Pulmonary artery endothelial cell (primary cell): ENCODE data around the gene RNASE2. TPM values are rescaled to one million over a fixed set of nuclear protein-coding genes. Genes with fewer than 3 reads are reported as not detected.
"Not testable (repeated sequence)": the region's sequence is repeated elsewhere in the genome, so short reads cannot be mapped to it uniquely, and the experiment has no call there.

ENCODE experiments used
- DNase-seq: peaks from one replicate; pipeline ENCODE4 v3.0.0-alpha.2; 2011; ENCODE audit warnings: low read depth, low spot score
- total RNA-seq: library from RNA; depleted of rRNA; stranded (reverse); fragments of >200 nt; gene quantifications from 2 replicates; pipeline ENCODE4 v1.2.3, GENCODE V29; 2014

The RNASE2 gene
- total RNA-seq, 1 donor from 2014 or later, result not detected

- no peak for DNase-seq
Observed at GRCh38 chr14:20982646-20983369, 27.5 kb downstream of the RNASE2 start.

GRCh38 chr14:20985650-20986049, 30.4 kb downstream of the RNASE2 start:
- DNase-seq, result not testable (repeated sequence)

DNA sequence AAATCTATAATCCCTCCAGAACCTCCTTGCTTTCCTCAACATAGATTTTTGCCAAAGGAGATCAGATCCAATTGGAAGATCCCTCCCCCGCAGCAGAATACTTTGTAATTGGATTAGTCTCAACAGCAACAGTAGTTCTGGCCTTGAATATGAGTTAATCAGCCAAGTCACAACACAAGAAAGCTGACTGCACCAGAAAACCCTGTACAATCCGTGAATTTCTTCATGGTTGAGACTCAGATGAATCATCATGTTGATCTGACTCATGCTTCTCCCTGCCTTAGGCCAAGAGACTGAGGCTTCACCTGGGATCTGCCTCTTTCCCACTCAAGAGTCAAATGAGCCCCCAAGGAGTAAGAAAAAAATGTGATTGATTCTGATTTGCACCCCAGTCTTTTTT, 31.5 kb downstream of the RNASE2 start:
- DNase-seq, result peak; percentile 44

- DNase-seq, result no peak
Observed at GRCh38 chr14:20988717-20989470, 33.6 kb downstream of the RNASE2 start.

GRCh38 chr14:20989471-20989786, 34.1 kb downstream of the RNASE2 start:
- DNase-seq, result no peak

DNA sequence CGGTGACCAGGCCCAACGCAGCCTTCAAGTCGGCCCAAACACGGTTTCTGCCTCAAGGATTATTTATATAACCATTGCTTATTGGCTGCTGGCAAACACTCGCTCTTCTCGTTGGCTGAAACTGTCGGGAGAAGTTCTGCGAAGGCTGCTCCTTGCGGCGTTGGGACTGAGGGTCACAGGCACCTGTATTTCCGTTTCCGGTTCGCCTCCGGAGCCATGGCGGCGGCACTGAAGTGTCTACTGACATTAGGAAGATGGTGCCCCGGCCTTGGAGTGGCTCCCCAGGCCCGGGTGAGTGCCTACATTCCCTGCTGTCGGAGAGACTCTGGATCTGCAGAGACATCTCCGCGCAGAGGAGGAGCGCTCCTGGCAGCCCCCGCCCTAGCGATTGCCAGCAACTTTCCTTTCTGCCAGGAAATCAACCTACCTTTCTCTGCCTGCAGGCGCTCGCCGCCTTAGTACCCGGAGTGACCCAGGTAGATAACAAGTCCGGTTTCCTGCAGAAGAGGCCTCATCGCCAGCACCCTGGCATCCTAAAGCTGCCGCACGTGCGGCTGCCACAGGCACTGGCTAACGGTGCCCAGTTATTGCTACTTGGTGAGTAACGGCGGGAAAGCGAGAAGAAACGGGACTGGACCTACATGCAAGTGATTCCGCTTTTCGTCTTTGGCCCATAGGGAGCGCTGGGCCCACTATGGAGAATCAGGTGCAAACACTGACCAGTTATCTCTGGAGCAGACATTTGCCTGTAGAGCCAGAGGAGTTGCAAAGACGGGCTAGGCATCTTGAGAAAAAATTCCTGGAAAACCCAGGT, 34.7 kb downstream of the RNASE2 start, which contains the start of gene METTL17:
Gene METTL17 (plus strand): TSS at position 194 of the 814 bp plus-strand sequence. CDS start 23 bp downstream, at position 217.
- DNase-seq, result peak; percentile 83

GRCh38 chr14:20996521-20996920, 41.2 kb downstream of the RNASE2 start:
- no peak for DNase-seq

- no peak for DNase-seq
Observed at GRCh38 chr14:20997115-20997514, 41.8 kb downstream of the RNASE2 start.

DNA sequence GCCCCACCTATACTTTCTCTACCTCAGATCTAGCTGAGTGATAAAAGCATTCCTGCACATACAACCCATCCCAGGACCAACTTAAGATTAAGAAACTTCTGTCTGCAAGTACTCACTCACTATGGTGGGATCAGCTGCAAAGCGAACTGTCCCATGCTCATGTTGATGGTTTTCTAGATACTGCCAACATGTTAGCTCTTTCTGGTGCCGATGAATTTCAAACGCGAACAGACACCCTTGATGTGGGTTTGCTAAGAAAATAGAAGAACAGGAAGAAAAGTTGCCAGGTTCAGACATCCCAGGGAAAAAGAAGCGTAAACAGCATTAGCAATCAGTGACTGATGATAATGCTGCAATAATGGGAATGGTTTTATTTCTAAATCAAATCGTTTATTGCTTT, 42.3 kb downstream of the RNASE2 start:
- DNase-seq, result no peak

DNA sequence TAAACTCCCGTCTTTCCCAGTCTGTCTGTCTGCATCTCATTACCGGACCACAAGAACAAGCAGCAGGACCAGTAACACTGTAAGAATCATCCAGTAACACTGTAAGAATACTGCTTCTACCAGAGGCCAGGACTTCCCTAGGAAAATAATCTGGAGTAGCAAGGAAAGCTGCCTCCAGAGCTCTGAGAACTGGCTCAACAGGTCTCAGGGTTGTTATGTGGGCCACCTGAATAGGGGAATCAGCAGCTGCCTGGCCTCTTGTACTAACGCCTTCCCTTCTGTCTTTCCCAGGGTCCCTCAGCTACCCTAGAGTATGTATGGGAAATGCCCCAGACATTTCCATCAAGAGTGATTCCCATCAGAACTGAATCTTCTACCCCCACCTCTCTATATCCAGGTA, 42.9 kb downstream of the RNASE2 start:
- no peak for DNase-seq

DNA sequence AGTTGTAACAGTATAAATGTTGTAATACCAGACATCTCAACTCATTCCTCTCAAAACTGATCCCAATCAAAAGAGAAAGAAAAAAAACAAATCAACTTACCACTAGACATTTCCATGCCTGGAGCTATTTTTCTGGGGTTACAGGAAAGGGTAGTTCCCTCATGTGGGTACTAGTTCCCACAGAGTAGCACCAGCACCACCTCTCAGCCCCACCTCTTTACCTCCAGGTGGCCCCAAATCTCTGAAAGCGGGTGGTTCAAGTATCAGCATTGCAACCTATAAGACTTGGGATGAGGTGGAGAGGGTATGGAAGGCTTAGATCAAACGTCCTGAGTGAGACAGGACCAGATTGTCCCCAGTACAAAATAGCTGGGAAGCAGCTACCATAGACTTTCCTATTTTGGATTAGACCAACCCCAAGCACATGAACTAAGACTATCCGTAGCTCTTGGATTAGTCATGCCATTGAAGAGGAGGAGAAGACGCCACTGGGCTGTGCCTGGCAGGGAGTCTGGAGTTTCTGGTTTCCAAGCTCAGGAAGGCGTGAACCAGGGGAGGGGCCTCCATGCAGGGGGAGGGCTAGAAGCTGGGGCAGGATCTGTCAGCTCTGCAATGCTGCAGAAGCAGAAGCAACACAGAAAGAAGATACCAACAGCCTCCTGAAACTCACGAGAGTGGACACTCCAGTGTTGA, 43.5 kb downstream of the RNASE2 start, which contains the start of gene SLC39A2:
Gene SLC39A2 (plus strand): TSS at position 620 of the 693 bp plus-strand sequence. CDS start 154 bp downstream, outside the sequence.
- DNase-seq, result no peak

GRCh38 chr14:20999591-20999990, 44.3 kb downstream of the RNASE2 start:
- DNase-seq, result no peak

- no peak for DNase-seq
Observed at GRCh38 chr14:21001218-21001617, 45.9 kb downstream of the RNASE2 start.

DNA sequence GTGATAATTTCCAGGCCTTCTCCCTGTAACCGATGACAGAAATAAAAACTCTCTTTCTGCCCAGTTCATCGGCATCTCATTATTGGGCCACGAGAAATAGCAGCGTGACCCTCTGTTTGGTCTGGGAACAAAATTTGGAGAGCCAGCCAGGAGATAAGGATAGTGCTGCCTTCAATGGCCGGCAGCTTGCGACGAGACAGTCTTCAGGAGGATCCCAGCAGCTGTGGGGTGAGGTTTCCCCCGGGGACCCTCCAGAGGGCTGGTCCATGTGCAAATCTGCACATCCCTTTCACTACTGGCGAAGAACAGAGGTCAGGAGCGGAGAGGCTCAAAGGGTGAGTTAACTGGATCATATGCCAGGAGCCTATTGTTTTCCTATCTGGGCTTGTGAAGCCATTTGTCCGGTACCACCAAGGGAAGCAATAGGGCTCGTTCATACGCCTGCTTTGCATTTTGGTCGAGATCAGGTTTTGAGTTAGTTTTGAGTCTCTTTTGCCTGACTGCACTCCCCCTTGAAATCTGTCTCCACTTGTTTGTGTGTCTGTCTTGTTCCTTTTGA, 48.6 kb downstream of the RNASE2 start:
- no peak for DNase-seq

Other genes starting within 250 kb of the RNASE2 start
- gene EDDM3A, start 209.6 kb upstream of the RNASE2 start, total RNA-seq, result not detected in 2 replicates
- not detected in 2 replicates for gene EDDM3B, start 187.1 kb upstream of the RNASE2 start, total RNA-seq
- 0.07 TPM in 1 of 2 replicates, not detected in the other for gene RNASE6, start 174.2 kb upstream of the RNASE2 start, total RNA-seq
- 75.5 and 99.7 TPM in 2 replicates for gene RNASE1, start 152.6 kb upstream of the RNASE2 start, total RNA-seq
- gene RNASE3, start 64.1 kb upstream of the RNASE2 start, total RNA-seq, result not detected in 2 replicates
- 31.9 and 33.2 TPM in 2 replicates for gene METTL17, start 34.5 kb downstream of the RNASE2 start, total RNA-seq
- gene SLC39A2, start 43.8 kb downstream of the RNASE2 start, total RNA-seq, result not detected in 2 replicates
- 0.11 and 0.13 TPM in 2 replicates for gene NDRG2, start 69.6 kb downstream of the RNASE2 start, total RNA-seq
- not detected in 2 replicates for gene TPPP2, start 74.7 kb downstream of the RNASE2 start, total RNA-seq
- gene RNASE13, start 79.3 kb downstream of the RNASE2 start, total RNA-seq, result not detected in 2 replicates
- not detected in 2 replicates for gene RNASE7, start 86.9 kb downstream of the RNASE2 start, total RNA-seq
- gene RNASE8, start 102.3 kb downstream of the RNASE2 start, total RNA-seq, result not detected in 2 replicates
- 4.1 and 6.2 TPM in 2 replicates for gene ARHGEF40, start 114.8 kb downstream of the RNASE2 start, total RNA-seq
- gene ZNF219, start 143.2 kb downstream of the RNASE2 start, total RNA-seq, result 3.9 and 4.2 TPM in 2 replicates
- gene TMEM253, start 145.6 kb downstream of the RNASE2 start, total RNA-seq, result not detected in 2 replicates
- not detected in 2 replicates for gene OR5AU1, start 200.6 kb downstream of the RNASE2 start, total RNA-seq